GM21390 (cell line): ENCODE data around the gene PLCL1.

Experiments
- ATAC-seq: cut with Tn5 transposase; IDR thresholded peaks from one replicate; pipeline ENCODE4 v1.9.1; 2021; ENCODE audit not compliant: unreplicated experiment

PLCL1 gene

DNA sequence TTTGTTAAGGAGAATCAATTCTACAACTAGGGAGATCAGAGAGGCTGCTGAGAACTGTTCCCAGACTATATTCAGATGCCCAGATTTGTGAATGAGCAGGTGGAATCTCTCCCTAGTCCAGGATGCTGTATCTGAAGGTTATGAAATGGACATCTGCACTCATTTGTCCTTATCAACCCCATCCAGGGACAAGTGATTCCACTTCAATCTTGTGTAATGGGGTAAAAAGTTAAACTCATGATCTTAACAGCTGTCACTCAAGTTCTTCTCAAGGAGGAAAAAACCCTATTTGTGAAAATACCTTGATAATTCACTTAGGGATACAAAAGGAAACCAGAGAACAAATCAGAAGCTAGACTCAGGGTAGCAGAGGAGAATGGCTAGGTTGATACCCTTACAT lies 144.8 kb downstream of the PLCL1 start:
- ATAC-seq = no peak

DNA sequence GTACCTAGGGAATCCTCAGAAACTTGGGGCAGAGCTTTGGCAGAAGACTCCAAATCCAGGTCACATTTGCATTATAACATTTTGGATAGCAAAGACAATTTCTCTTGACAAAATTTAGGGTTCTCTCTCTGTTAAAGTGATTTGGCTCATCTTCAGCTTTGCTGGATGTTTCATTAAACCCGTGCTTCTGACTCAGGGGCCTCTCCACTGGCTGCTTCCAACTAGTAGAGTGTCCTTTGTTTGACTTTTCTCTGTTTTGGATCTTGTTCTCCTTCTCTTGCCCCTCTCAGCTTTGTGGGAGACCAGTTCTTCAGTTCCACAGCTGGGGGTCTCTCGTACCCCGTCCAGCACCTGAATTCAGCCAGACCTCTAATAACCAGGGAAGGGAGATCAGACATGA lies 145.6 kb downstream of the PLCL1 start:
- no peak for ATAC-seq

DNA sequence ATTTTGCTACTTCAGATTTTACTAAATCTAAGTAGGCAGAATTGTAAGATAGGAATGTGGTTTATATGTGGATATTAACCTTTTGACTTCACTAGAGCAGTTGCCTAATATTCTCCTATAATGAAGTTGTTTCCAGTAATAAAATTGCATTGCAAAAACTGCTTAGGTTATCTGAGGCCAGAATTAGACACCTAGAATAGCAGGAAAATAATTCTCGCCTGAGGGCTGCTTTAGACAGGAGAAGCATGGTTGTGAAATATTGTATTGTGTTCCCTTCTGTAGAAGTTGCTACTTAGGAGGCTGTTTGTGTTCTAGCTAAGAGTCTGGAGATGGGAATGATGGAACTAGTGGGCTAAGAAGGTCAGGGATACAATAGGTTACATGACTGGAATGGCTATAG lies 146.3 kb downstream of the PLCL1 start:
- ATAC-seq = no peak

DNA sequence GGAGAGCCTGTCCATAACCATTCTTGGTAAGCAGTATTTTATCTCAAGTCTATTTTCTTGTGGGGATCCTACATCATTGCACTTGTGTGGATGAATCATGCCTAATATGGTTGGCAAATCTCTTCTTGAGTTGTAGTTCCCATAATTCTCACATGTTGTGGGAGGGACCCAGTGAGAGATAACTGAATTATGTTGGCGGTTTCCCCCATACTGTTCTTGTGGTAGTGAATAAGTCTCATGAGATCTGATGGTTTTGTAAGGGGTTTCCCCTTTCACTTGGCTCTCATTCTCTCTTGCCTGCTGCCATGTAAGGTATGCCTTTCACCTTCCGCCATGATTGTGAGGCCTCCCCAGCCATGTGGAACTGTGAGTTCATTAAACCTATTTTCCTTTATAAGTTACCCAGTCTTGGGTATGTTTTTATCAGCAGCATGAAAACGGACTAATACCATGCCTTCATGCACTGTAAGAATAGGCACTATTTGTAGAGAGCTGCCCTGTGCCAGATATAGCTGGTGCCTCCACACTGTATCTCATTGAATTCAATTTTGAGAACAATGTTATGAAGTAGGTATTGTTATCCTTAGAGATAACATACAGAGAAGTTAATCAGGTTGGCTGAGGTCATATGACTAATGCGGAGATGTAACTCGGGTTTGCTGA lies 148.3 kb downstream of the PLCL1 start:
- peak; percentile 61 for ATAC-seq

DNA sequence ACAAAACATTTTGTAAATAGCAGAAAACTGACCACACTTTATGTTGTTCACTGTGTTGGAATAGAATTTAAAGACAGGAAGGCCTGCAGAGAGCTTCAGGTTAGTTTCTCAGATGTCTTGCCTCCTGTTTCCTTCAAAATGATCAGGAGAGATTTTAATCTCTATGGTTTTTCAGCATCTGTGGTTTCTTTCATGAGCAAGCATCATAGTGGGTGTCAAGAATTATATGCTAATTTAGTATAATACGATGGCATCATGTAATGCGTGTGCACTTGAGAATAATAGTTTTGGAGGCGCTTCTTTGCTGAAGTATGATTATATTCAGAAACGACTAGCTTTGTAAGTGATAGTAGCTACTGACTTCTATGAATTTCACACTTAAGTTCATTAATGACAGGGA lies 149.9 kb downstream of the PLCL1 start:
- no peak for ATAC-seq

DNA sequence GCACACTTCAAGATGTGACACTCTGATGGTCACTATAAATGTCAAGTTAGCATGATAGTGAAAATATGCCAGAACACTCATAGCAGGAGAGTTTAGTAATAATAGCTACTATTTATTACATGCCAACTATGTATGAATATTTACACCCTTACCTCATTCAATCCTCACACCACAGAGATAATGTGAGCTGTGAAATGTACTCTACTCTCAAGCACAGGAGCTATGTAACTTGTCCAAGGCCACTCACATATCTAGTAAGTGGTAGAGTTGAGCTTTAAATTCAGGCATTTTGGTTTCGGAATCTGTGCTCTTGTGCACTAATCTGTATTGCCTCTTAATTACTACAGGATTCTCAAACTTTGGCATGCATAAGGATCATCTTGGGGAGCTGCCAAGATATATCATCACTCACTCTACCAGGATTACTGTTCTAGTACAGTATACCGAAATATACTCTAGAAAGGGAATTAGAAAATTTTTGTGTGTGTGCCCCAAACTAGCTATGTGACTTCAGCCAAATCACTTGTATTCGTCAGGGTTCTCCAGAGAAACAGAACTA lies 154.3 kb downstream of the PLCL1 start:
- ATAC-seq = no peak

DNA sequence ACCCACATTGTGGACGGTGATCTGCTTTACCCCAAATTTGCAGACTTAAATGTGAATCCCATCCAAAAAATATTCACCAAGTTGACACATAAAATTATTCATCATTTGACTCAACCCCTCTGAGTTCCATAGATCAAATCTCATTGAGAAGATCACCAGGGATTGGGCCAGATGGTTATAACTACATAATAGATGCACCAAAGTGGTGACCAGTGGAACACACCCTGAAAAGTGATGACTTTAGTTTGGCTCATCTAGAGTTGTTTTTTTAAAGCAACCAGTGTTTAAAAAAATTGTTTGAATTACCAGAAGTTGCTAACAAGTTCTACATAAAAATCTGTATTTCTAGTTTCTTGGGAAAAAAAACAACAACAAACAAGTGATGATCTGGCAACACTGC lies 155.0 kb downstream of the PLCL1 start:
- no peak for ATAC-seq

DNA sequence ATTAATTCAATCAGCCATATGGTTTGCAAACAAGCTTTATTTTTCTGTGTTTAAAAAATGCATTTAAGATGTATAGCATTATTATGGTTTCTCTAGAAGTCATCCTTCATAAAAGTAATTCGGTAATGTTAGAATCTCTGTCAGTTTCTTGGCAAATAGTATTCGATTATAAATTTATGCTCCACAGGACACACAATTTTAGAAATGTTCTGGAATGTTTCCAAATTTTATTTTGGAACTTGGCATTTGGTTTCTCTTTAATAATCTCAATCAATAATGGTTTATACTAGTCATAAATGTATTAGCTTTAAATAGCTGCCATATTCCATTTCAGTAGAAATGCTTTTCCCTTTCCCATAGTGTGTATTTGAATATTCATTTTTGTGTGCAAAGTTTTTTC lies 156.4 kb downstream of the PLCL1 start:
- no peak for ATAC-seq

DNA sequence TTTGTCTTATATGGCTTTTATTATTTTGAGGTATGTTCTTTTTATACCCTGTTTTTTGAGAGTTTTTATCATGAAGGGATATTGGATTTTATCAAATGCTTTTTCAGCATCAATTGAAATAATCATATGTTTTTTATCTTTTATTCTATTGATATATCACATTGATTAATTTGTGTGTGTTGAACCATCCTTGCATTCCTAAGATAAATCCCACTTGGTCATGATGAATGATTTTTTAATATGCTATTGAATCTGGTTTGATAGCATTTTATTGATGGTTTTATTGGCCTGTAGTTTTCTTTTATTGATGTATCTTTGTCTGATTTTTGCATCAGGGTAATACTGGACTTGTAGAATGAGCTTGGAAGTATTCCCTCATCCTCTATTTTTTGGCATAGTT lies 160.3 kb downstream of the PLCL1 start:
- ATAC-seq = no peak

DNA sequence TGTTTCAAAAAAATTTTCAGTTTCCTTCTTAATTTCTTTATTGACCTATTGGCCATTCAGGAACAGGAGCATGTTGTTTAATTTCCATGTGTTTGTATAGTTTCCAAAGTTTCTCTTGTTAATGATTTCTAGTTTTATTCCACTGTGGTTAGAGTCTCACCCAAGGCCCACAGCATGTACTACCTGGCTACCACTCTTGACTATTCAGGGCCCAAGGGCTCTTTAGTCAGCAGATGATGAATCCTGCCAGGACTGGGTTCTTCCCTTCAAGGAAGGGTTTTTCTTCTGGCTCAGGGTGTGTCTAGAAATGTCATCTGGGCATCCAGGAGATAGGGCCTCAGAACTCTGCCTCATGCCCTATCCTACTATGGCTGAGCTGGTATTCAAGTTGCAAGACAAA lies 161.4 kb downstream of the PLCL1 start:
- no peak for ATAC-seq

DNA sequence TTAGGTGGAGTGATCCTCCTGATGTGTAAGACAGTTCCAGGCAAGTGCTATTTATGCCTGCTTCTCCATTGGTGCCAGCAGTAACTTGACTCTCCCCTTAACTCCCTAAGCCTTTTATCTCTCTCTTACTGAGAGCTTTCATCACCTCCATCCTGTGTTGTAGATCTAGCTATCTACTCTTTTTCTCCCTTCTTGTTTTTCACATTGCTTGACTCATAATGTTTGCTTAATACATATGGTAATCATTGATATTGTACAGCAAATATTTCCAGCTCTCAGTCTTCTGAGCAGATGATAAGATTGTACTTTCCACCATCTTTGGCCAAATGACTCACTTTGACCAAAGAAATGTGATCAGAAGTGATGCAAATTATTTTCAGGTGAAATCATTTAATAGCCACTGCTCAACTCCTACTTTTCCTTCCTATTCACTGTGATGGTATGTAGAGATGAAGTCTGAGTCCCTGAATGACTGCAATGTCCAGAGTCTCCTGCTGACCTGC lies 165.0 kb downstream of the PLCL1 start:
- no peak for ATAC-seq

DNA sequence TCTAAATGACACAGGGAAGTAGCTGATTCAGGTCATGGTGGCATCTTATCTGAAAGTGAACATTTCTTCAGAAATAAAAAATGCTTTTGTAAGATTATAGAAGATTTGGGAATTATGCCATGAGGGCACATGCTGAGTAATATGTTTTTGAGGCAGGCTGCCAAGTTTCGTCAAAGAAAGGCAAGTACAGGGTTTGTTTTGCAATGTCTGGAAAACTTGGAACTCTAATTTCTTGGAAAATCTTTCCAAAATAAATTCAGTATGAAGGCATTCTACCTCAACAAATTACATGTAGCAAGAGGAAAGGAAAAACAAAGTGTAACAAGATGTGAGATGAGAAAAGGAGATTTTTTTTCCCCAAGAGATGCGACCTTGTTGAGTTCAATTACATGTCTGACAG lies 167.7 kb downstream of the PLCL1 start:
- ATAC-seq = no peak

DNA sequence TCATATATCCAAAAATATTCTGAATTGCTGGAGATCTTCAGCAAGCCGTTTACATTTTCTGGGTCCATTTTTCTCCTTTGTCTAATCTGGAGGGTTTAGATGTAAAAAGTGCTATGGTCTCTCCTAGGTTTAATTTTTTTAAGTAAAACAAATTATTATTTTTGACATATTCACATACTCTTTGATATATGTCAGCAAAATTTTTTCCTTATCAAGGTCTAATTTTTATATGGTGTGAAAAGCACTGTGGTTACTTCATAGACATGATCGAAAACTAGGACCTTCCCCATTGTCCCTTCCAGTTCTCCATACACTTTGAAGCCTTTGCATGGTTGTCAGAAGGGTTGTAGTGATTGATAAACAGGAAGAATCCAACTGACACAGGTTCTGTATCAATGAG lies 168.2 kb downstream of the PLCL1 start:
- no peak for ATAC-seq

DNA sequence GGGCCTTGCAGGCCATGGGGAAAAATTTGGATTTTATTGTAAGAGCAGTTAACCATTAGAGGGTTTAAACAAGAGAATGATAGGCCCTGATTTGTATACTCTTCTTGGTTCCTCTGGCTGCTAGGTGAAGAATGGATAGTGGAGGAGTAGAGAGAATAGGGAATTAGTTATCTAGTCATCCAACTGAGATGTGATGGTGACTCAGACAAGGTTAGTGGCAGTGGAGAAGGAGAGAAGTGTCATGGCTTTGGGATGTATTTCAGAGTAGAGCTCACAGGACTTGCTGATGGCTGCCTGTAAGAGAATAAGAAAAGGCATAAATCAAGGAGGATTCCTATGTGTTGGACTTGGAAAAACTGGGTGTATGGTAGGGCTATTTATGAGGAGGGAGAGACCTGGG lies 169.4 kb downstream of the PLCL1 start:
- ATAC-seq = no peak

DNA sequence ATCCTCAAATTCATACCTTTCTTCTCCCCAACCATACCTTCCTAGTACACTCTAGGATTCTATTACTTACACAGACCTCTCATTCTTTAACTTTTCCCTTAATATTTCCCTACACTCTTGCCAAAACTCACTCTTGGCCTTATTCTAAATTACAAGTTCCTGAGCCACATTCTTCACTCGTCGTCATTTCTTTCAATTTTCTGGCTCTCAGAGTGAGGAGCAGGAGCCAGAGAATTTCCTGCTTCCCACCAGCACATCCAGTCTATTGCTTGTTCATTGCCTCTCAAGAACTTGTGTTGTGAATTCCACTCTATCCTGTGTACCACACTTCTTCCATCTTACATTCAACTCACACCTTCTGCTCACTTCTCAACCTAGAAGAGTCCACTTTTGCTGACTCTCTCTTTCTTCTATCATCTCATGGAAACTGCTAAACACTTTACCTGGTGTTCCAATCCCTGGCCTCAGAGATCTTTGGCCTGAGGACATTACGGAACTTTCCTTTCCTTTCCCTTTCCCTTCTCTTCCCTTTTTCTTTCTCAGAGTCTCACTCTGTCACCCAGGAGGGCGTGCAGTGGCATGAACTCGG lies 171.6 kb downstream of the PLCL1 start:
- no peak for ATAC-seq

DNA sequence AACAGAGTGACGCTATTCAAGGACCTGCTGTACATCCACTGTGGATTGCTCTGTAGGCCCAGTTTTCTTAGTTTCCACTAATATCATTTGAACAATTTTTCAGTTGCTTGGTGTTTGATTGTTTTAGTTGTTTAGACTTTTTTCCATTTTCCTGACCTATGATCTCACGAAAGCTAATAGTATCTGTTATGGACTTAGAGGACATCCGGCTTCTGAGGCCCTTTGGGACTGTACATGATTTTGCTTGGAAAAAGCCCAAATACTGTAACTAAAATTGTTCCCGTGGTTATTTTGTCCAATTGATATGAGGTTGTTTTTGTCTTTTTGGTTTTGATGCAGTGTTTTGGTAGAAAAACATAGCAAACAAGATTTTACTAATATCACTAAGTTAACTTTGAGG lies 174.6 kb downstream of the PLCL1 start:
- no peak for ATAC-seq

DNA sequence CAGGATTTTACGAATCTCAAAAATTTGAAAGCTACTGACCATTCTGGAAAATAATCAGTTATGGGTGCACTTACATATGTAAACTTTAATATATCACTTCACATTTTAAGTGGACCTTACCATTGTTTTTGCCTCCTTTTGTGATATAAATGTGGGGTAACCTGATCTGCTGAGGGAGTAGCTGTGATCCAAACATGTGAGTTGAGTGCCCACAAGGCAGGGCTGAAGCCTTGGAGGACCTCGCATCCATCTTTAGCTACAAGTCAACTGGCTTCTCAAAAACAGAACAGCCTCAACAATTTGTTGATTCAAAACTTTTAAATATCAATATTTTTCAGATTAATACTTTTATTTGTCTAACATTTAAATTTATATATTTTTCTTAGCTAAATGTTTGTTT lies 178.2 kb downstream of the PLCL1 start:
- no peak for ATAC-seq

DNA sequence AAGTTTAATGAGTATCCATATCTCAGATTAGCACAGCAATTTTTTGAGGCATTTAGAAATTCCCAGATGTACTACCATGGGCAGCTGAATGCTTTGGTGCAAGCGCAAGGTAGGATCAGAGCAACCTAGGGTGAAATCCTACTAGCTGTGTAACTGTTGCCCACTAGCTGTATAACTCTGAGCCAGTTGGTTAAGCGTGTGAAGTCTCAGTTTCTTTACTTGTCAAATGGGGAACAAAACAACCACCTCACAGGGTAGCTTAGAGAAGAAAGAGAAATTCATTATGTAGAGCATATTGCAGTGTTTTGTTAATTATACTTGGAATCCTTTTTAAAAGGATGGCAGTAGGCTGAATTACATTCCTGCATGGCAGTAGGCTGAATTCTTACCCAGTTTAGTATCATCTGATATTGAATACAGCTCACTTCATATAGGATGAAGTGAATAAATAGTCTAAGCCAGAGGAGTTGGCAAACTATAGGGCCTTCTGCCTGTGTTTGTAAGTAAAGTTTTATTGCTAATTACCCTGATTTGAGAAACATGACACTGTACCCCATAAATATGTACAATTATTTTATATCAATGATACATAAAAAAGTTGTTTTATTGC lies 180.7 kb downstream of the PLCL1 start:
- no peak for ATAC-seq

DNA sequence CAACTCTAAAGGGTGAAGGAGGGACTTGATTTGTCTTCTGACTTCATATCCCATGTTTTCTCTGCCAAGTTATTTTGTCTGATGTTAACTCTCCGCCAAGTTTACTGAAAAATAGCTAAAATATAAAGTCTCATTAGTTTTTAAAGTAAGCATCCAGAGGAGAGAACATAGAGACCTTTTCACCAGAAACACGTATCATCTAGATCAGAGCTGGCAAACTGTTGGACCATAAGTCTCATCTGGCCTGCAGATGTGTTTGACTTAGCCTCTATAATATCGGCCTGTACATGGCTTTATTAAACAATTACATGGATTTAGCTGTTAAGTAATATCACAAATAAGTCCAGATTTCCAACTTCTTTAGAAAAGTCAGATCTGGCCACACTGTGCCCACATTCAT lies 182.6 kb downstream of the PLCL1 start:
- no peak for ATAC-seq

DNA sequence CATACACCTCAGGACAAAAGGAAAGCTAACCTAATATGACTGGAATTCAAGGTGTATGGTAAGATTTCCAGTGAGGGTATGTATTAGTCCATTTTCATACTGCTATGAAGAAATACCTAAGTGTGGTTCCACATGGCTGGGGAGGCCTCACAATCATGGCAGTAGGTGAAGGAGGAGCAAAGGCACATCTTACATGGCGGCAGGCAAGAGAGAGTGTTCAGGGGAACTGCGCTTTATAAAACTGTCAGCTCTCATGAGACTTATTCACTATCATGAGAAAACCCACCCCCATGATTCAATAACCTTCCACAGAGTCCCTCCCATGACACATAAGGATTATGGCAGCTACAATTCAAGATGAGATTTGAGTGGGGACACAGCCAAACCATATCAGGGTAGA lies 186.0 kb downstream of the PLCL1 start:
- no peak for ATAC-seq

DNA sequence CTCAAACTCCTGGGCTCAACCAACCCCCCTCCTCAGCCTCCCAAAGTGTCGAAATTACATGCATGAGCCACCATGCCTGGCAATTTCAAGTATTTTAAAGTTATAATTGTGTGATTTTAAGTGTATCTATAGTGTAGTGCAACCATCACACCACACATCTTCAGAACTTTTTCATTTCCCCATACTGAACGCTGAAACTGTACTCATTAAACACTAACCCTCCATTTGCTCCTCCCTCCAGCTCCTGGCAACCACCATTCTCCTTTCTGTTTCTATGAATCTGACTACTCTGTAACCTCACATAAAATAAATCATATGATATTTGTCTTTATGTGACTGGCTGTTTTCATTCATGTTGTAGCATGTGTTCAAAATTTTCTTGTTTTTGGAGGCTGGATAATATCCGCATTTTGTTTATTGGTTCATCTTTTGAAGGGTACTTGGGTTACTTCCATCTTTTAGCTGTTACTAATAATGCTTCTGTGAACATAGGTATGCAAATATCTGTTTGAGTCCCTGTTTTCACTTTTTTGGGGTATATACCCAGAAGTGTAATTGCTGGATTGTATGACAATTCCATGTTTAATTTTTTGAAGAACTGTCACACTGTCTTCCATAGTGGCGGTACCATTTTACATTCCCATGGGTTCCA lies 188.2 kb downstream of the PLCL1 start:
- ATAC-seq = peak; percentile 87

DNA sequence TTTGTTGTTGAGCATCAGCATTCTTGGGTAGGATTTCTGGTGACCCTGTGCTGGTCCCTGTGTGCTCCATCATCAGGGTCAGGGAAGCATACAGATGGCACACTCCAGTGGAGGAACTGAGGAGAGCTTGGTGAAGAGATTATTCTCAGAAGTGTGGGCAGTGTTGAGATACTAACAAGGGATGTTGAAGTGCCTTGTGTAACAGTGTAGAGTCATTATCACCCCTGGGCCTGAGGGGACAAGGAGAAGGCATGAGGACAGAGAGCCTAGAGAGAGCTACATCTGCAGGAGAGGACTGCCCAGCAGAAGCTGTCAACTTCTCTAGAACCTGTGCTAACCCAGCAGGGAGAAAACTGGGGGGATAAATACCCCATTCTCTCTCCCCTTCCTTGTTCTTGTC lies 189.0 kb downstream of the PLCL1 start:
- peak; percentile 42 for ATAC-seq
